GM06990 (cell line): Measurements from ENCODE around the gene MYOF.

Experiments
- DNase-seq: peaks from one replicate; pipeline ENCODE4 v3.0.0-alpha.2; 2011; ENCODE audit not compliant: insufficient read length; ENCODE audit errors: extremely low read depth
- H3K27me3 ChIP-seq: replicated peaks from 2 replicates; pipeline ENCODE4 v1.6.0; 2011; ENCODE audit warnings: low read length; ENCODE audit not compliant: control insufficient read depth, insufficient read depth
- H3K36me3 ChIP-seq: 2 replicates; pipeline ENCODE4 v1.5.1; 2011; ENCODE audit warnings: low read length; ENCODE audit not compliant: control insufficient read depth, insufficient read depth
- H3K4me3 ChIP-seq: replicated peaks from 2 replicates; pipeline ENCODE4 v1.5.1; 2011; ENCODE audit warnings: low read depth, mild to moderate bottlenecking, control low read depth, low read length
- TF ChIP-seq, protein P1 (sequence below): IDR thresholded peaks from 2 replicates; pipeline ENCODE4 v1.5.1; 2011; ENCODE audit warnings: low read length, control low read depth, mild to moderate bottlenecking, inconsistent platforms; ENCODE audit not compliant: insufficient read depth, poor library complexity, severe bottlenecking

MYOF gene

GRCh38 chr10:93342921-93343320, 139.2 kb downstream of the MYOF start:
- TF ChIP-seq, protein P1, sequence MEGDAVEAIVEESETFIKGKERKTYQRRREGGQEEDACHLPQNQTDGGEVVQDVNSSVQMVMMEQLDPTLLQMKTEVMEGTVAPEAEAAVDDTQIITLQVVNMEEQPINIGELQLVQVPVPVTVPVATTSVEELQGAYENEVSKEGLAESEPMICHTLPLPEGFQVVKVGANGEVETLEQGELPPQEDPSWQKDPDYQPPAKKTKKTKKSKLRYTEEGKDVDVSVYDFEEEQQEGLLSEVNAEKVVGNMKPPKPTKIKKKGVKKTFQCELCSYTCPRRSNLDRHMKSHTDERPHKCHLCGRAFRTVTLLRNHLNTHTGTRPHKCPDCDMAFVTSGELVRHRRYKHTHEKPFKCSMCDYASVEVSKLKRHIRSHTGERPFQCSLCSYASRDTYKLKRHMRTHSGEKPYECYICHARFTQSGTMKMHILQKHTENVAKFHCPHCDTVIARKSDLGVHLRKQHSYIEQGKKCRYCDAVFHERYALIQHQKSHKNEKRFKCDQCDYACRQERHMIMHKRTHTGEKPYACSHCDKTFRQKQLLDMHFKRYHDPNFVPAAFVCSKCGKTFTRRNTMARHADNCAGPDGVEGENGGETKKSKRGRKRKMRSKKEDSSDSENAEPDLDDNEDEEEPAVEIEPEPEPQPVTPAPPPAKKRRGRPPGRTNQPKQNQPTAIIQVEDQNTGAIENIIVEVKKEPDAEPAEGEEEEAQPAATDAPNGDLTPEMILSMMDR = no peak
- Histone ChIP-seq H3K36me3 (no peaks in the 10 kb centered on the region), H3K27me3 (no peaks in the 10 kb centered on the region; the same call in 1 of the 2 replicates), H3K4me3 (no peak overlapping the region)
- DNase-seq = no peak

DNA sequence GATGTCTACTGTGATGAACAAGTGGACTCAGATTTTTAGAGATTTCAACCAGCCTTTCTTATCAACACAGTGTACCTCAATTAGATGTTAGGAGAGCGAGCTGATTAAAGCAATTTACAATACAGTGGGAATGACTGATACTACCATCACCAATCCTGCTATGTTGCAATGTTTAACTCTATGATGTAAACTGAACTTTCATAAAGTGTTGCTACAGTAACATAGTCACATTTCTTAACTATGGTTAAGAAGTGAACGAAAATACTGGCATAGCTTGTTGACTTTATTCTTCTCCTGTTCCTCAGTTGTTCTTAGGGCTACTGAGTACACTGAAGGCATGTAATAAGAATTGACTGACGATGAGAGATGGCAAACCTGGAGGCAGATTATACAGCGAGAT, 139.8 kb downstream of the MYOF start:
- no peaks in the 10 kb centered on the region; the same call in 1 of the 2 replicates for H3K27me3 ChIP-seq
- TF ChIP-seq, protein P1 = no peak
- no peaks in the 10 kb centered on the region for H3K36me3 ChIP-seq
- H3K4me3 ChIP-seq = no peak overlapping the region
- no peak for DNase-seq

DNA sequence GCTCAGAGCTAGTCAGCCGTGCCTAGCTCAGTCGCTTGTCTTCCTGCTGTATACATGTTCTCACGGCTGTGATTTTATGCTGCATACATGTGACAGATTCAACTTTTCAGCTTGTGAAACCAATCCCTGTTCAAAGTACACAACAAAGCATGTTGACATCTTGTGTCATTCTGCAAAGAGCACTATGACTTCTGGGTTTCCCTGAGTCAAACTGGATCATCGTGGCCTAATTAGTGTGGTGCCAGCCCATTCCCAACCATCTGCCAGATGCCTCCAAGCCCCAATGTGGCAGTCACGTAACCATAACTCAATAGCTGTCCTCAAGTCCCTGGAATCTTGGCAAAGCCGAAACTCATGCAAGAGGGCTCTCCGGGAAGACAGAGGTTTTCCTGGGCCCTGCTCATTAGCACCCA, 144.8 kb downstream of the MYOF start:
- TF ChIP-seq, protein P1 = no peak
- no peaks in the 10 kb centered on the region for H3K27me3 ChIP-seq
- H3K36me3 ChIP-seq = no peaks in the 10 kb centered on the region
- no peak overlapping the region for H3K4me3 ChIP-seq
- no peak for DNase-seq

- no peaks in the 10 kb centered on the region for H3K36me3 ChIP-seq
- TF ChIP-seq, protein P1 = no peak
- H3K4me3 ChIP-seq = no peak overlapping the region
- no peak for DNase-seq
- no peaks in the 10 kb centered on the region for H3K27me3 ChIP-seq
Measured at GRCh38 chr10:93336678-93337077, 145.5 kb downstream of the MYOF start.

GRCh38 chr10:93336110-93336509, 146.0 kb downstream of the MYOF start:
- TF ChIP-seq, protein P1 = no peak
- no peak for DNase-seq
- Histone ChIP-seq H3K4me3 (no peak overlapping the region), H3K36me3 (no peaks in the 10 kb centered on the region), H3K27me3 (no peaks in the 10 kb centered on the region)

DNA sequence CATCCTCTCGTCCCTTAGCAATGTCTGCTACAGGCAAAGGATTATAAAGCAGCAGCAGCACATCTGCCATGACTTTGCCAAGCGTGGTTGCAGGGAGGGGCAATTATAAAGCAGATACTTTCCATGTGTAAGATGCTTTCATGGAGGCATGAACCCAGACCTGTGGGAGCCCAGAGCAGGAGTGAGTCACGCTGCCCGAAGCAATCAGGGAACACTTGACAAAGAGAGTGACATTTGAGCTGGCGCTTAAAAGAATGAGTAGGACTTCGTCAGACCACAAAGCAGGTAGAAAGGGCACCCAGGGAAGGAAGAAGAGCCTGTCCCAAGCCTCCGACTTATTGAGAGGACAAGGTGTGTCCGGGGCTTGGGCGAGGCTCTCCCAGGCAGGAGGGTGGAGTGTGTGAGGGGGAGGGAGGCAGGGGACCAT, 147.2 kb downstream of the MYOF start:
- no peaks in the 10 kb centered on the region for H3K27me3 ChIP-seq
- TF ChIP-seq, protein P1 = no peak
- no peak for DNase-seq
- H3K4me3 ChIP-seq = no peak overlapping the region
- H3K36me3 ChIP-seq = no peaks in the 10 kb centered on the region
